Measurements from ENCODE around the gene POLD2.

POLD2 gene

GRCh38 chr7:44152971-44153947, 29.9 kb upstream of the POLD2 start:
- DNase-seq = no peak

- no peak for DNase-seq
These were observed 28.6 kb upstream of the POLD2 start for GRCh38 chr7:44151956-44152355.

- DNase-seq = no peak
These were observed 27.9 kb upstream of the POLD2 start for GRCh38 chr7:44150966-44151941.

GRCh38 chr7:44150466-44150832, 27.1 kb upstream of the POLD2 start:
- no peak for DNase-seq

GRCh38 chr7:44149571-44150465, 26.5 kb upstream of the POLD2 start:
- DNase-seq = no peak

GRCh38 chr7:44148961-44149536, 25.7 kb upstream of the POLD2 start:
- DNase-seq = no peak

- DNase-seq = no peak
These were observed 24.8 kb upstream of the POLD2 start for GRCh38 chr7:44148166-44148565.

- no peak for DNase-seq
These were observed 24.0 kb upstream of the POLD2 start for GRCh38 chr7:44147026-44147991.

GRCh38 chr7:44145969-44146911, 22.9 kb upstream of the POLD2 start:
- DNase-seq = no peak

- no peak for DNase-seq
These were observed 22.2 kb upstream of the POLD2 start for GRCh38 chr7:44145479-44145968.

GRCh38 chr7:44144968-44145478, 21.7 kb upstream of the POLD2 start:
- no peak for DNase-seq

GRCh38 chr7:44144426-44144967, 21.1 kb upstream of the POLD2 start:
- no peak for DNase-seq

- no peak for DNase-seq
These were observed 20.4 kb upstream of the POLD2 start for GRCh38 chr7:44143646-44144250.

GRCh38 chr7:44142028-44142427, 18.7 kb upstream of the POLD2 start:
- DNase-seq = no peak

GRCh38 chr7:44141221-44141850, 18.0 kb upstream of the POLD2 start, which contains the start of gene MYL7:
Gene MYL7, minus strand, starts transcription at chr7:44141332. Its CDS starts 27 bp downstream, at chr7:44141305.
- no peak for DNase-seq

- no peak for DNase-seq
These were observed 17.0 kb upstream of the POLD2 start for GRCh38 chr7:44140341-44140740.

- DNase-seq = no peak
These were observed 16.1 kb upstream of the POLD2 start for GRCh38 chr7:44139311-44140010.

Data from OCI-M1 (cell line).